H1 (cell line): ENCODE data around the gene ADGRV1. TPM values are rescaled to one million over a fixed set of nuclear protein-coding genes. Genes with fewer than 3 reads are reported as not detected.

Experiments used
- CTCF ChIA-PET: fragments of 300-600 bp; sonication (Branson Sonifier 250); formaldehyde crosslinking; loops from one replicate; lab custom pipeline; 2021; ENCODE audit not compliant: partially characterized antibody; lab: Charles Lee
- POLR2A ChIA-PET: fragments of 300-600 bp; sonication (Branson Sonifier 250); formaldehyde crosslinking; loops from one replicate; lab custom pipeline; 2021; ENCODE audit warnings: inconsistent platforms; ENCODE audit not compliant: partially characterized antibody; lab: Charles Lee
- DNase-seq, 2 experiments: peaks; one replicate each; pipeline versions ENCODE4 v3.0.0 to v3.0.0-alpha.2; 2010 to 2022; ENCODE audit warnings: low spot score in 2 of 2, low read depth in 1 of 2, mixed read lengths in 1 of 2
- FAIRE-seq: peaks from 2 replicates; lab custom pipeline; 2011; peaks lifted over from hg19 to GRCh38; lab: Jason Lieb, UNC
- H2AFZ ChIP-seq: 2 replicates; pipeline ENCODE4 v1.8.1; 2012; ENCODE audit warnings: low read length, inconsistent platforms
- H2AK5ac ChIP-seq: 2 replicates; pipeline ENCODE4 v1.6.1; 2013; ENCODE audit warnings: low read depth, low read length
- H2BK120ac ChIP-seq: replicated peaks from 2 replicates; pipeline ENCODE3; 2013; ENCODE audit warnings: low read depth, low read length, inconsistent platforms
- H2BK12ac ChIP-seq: 2 replicates; pipeline ENCODE4 v1.6.1; 2013; ENCODE audit warnings: low read depth, low read length
- H2BK15ac ChIP-seq: 2 replicates; pipeline ENCODE4 v1.6.1; 2013; ENCODE audit warnings: low read length
- H2BK20ac ChIP-seq: 2 replicates; pipeline ENCODE4 v1.6.1; 2013; ENCODE audit warnings: low read length
- H2BK5ac ChIP-seq: 2 replicates; pipeline ENCODE4 v1.6.1; 2013; ENCODE audit warnings: low read depth, low read length
- H3K14ac ChIP-seq: 2 replicates; pipeline ENCODE4 v1.6.1; 2013; ENCODE audit warnings: inconsistent platforms; ENCODE audit not compliant: insufficient read length
- H3K18ac ChIP-seq: 2 replicates; pipeline ENCODE4 v1.6.1; 2013; ENCODE audit warnings: low read length; ENCODE audit errors: extremely low read depth
- H3K23ac ChIP-seq: 2 replicates; pipeline ENCODE4 v1.6.1; 2013; ENCODE audit warnings: inconsistent platforms; ENCODE audit not compliant: insufficient read length
- H3K23me2 ChIP-seq: 2 replicates; pipeline ENCODE4 v1.6.1; 2013; ENCODE audit warnings: low read depth, low read length
- H3K27ac ChIP-seq: 2 replicates; pipeline ENCODE4 v1.6.1; 2011; ENCODE audit warnings: low read depth, low read length, inconsistent platforms
- H3K27me3 ChIP-seq, 4 experiments: replicated peaks in 1 of 4; 1 replicate in 1 of 4; 2 replicates in 3 of 4; pipeline versions ENCODE4 v1.6.1 to v1.8.1; 2011 to 2013; ENCODE audit warnings: low read length in 3 of 4, mild to moderate bottlenecking in 3 of 4, inconsistent platforms in 2 of 4, mixed read lengths in 2 of 4, moderate library complexity in 1 of 4; ENCODE audit not compliant: control insufficient read depth in 3 of 4, insufficient read depth in 3 of 4; ENCODE audit errors: extremely low read depth in 1 of 4
- H3K36me3 ChIP-seq, 4 experiments: 2 replicates each; pipeline versions ENCODE4 v1.6.1 to v1.8.1; 2011 to 2013; ENCODE audit warnings: mild to moderate bottlenecking in 4 of 4, low read length in 3 of 4, moderate library complexity in 2 of 4, control low read depth in 1 of 4, inconsistent platforms in 1 of 4; ENCODE audit not compliant: insufficient read depth in 4 of 4, control insufficient read depth in 2 of 4
- H3K4ac ChIP-seq: replicated peaks from 2 replicates; pipeline ENCODE3; 2013; ENCODE audit warnings: low read length, low read depth, mixed read lengths, inconsistent platforms; ENCODE audit not compliant: insufficient read length
- H3K4me1 ChIP-seq, 4 experiments: replicated peaks in 1 of 4; 1 replicate in 1 of 4; 2 replicates in 3 of 4; pipeline versions ENCODE4 v1.6.1 to v1.8.1; 2011 to 2013; ENCODE audit warnings: low read length in 3 of 4, inconsistent platforms in 2 of 4, mixed read lengths in 1 of 4; ENCODE audit not compliant: insufficient read depth in 4 of 4, control insufficient read depth in 3 of 4
- H3K4me2 ChIP-seq, 2 experiments: 2 replicates each; pipeline versions ENCODE4 v1.6.1 to v1.8.1; 2011 to 2013; ENCODE audit warnings: low read depth in 2 of 2, low read length in 2 of 2, control low read depth in 1 of 2, inconsistent platforms in 1 of 2, mild to moderate bottlenecking in 1 of 2; ENCODE audit not compliant: insufficient read depth in 1 of 2
- H3K4me3 ChIP-seq, 4 experiments: fragments of 200-600, 300-600 bp in 1 of 4; sonication (generic), shearing (Covaris generic), sonication (Bioruptor Twin) in 1 of 4; 2 replicates each; pipeline versions ENCODE4 v1.5.1 to v1.8.1; 2011 to 2016; ENCODE audit warnings: low read length in 4 of 4, low read depth in 3 of 4, control low read depth in 2 of 4, inconsistent platforms in 2 of 4, mild to moderate bottlenecking in 2 of 4, mixed read lengths in 1 of 4, moderate library complexity in 1 of 4; ENCODE audit not compliant: insufficient read depth in 2 of 4; ENCODE audit errors: extremely low read depth in 1 of 4
- H3K56ac ChIP-seq: replicated peaks from 2 replicates; pipeline ENCODE3; 2013; ENCODE audit warnings: low read depth, mild to moderate bottlenecking, mixed read lengths, low read length, inconsistent platforms; ENCODE audit not compliant: insufficient read length
- H3K79me1 ChIP-seq: 2 replicates; pipeline ENCODE4 v1.6.1; 2013; ENCODE audit warnings: low read depth, low read length, control low read depth
- H3K79me2 ChIP-seq, 2 experiments: 2 replicates each; pipeline versions ENCODE4 v1.6.1 to v1.8.1; 2012 to 2013; ENCODE audit warnings: low read length in 2 of 2, mild to moderate bottlenecking in 2 of 2, inconsistent platforms in 1 of 2; ENCODE audit not compliant: insufficient read depth in 2 of 2, control insufficient read depth in 1 of 2
- H3K9ac ChIP-seq, 4 experiments: replicated peaks in 1 of 4; 1 replicate in 1 of 4; 2 replicates in 3 of 4; pipeline versions ENCODE4 v1.6.1 to v1.8.1; 2011 to 2013; ENCODE audit warnings: low read depth in 3 of 4, low read length in 3 of 4, control low read depth in 2 of 4, mild to moderate bottlenecking in 2 of 4, moderate library complexity in 2 of 4, inconsistent platforms in 1 of 4; ENCODE audit errors: extremely low read depth in 1 of 4
- H3K9me3 ChIP-seq, 2 experiments: 2 replicates each; pipeline versions ENCODE4 v1.6.1 to v1.8.1; 2012 to 2013; ENCODE audit warnings: mild to moderate bottlenecking in 2 of 2, moderate library complexity in 2 of 2, control low read depth in 1 of 2, inconsistent platforms in 1 of 2, low read depth in 1 of 2, low read length in 1 of 2, mixed read lengths in 1 of 2; ENCODE audit not compliant: insufficient read depth in 2 of 2
- H4K20me1 ChIP-seq, 2 experiments: replicated peaks in 1 of 2; 2 replicates each; pipeline versions ENCODE3 to v1.8.1; 2011 to 2013; ENCODE audit warnings: inconsistent platforms in 2 of 2, low read length in 2 of 2, mild to moderate bottlenecking in 1 of 2; ENCODE audit not compliant: insufficient read depth in 2 of 2, control insufficient read depth in 1 of 2
- H4K5ac ChIP-seq: 2 replicates; pipeline ENCODE4 v1.6.1; 2013; ENCODE audit warnings: low read length, low read depth, mixed read lengths, inconsistent platforms; ENCODE audit not compliant: insufficient read length
- H4K8ac ChIP-seq: 2 replicates; pipeline ENCODE4 v1.8.0; 2013; ENCODE audit warnings: mild to moderate bottlenecking, moderate library complexity, low read length, inconsistent platforms; ENCODE audit not compliant: insufficient read depth; ENCODE audit errors: extremely low read depth
- H4K91ac ChIP-seq: replicated peaks from 2 replicates; pipeline ENCODE3; 2013; ENCODE audit warnings: low read length, mixed read lengths, inconsistent platforms; ENCODE audit not compliant: insufficient read length
- CTCF ChIP-seq, 3 experiments: IDR thresholded peaks; 1 replicate in 2 of 3; 2 replicates in 1 of 3; pipeline versions ENCODE4 v1.5.1 to v1.6.1; 2011; ENCODE audit warnings: low read length in 3 of 3, mild to moderate bottlenecking in 3 of 3, inconsistent platforms in 2 of 3, low read depth in 1 of 3, moderate library complexity in 1 of 3; ENCODE audit not compliant: insufficient read depth in 1 of 3; ENCODE audit errors: control extremely low read depth in 1 of 3
- RAD21 ChIP-seq, 2 experiments: IDR thresholded peaks in 1 of 2; conservative IDR thresholded peaks in 1 of 2; 2 replicates each; pipeline ENCODE4 v1.6.1; 2011; ENCODE audit warnings: low read depth in 2 of 2, low read length in 2 of 2, improper control_type of control experiment in 1 of 2, inconsistent platforms in 1 of 2, mild to moderate bottlenecking in 1 of 2, moderate library complexity in 1 of 2
- WGBS, 2 experiments: shearing (Covaris generic) in 1 of 2; methylation state at CpG; one replicate each; pipeline versions ENCODE4 v1.1.6 to v1.1.7; 2013 to 2015; ENCODE audit warnings: low lambda C conversion rate in 2 of 2, mixed read lengths in 2 of 2, inconsistent platforms in 1 of 2, low coverage in 1 of 2, missing lambda C conversion rate in 1 of 2; ENCODE audit not compliant: insufficient replicate concordance in 2 of 2, insufficient coverage in 1 of 2, insufficient read length in 1 of 2; ENCODE audit errors: extremely low coverage in 1 of 2, missing lambda C conversion rate in 1 of 2; 5-methylcytosine and 5-hydroxymethylcytosine counted together
- polyA plus RNA-seq, 7 experiments: library from polyadenylated mRNA; depleted of rRNA in 3 of 7; stranded (reverse) in 5 of 7; unstranded in 2 of 7; fragments of >200 nt in 5 of 7; fragments of 200-250 nt in 2 of 7; gene quantifications; 1 replicate in 5 of 7; 2 replicates in 1 of 7; 4 replicates in 1 of 7; pipeline versions ENCODE4 v1.2.1 to v1.2.3, GENCODE V29; 2011 to 2013; ENCODE audit warnings: missing spikeins in 2 of 7, mixed read lengths in 2 of 7
- total RNA-seq: library from RNA; stranded (reverse); fragmentation: NEBNext Ultra II Directional; extraction: Animal tissue kit (Norgen Biotek cat#: 25700); gene quantifications from 2 replicates; pipeline ENCODE4 v1.2.1, GENCODE V29; 2021
- TF ChIP-seq, protein P1 (sequence below): IDR thresholded peaks from 2 replicates; pipeline ENCODE4 v1.6.1; 2012; ENCODE audit warnings: inconsistent platforms

Gene ADGRV1
- total and polyA plus RNA-seq, 2 of the 8 experiments (the other 6 are each of a cell fraction or from before 2014, with no cell fraction given) = 53.1 to 62.2 TPM

GRCh38 chr5:90689064-90689463 lies 130.5 kb downstream of the ADGRV1 start:
- H3K4me1 ChIP-seq = no peaks in the 10 kb centered on the region
- no peak overlapping the region for H2BK120ac ChIP-seq
- TF ChIP-seq RAD21 (IDR thresholded peaks at IDR 0.05 in 1 of 2, conservative IDR thresholded peaks at IDR 0.05 in 1 of 2; ENCODE audit: low read depth in 2 of 2, low read length in 2 of 2) = peak; percentile 16 to 44; a peak in 2 of 4 replicates
- TF ChIP-seq, protein P1, sequence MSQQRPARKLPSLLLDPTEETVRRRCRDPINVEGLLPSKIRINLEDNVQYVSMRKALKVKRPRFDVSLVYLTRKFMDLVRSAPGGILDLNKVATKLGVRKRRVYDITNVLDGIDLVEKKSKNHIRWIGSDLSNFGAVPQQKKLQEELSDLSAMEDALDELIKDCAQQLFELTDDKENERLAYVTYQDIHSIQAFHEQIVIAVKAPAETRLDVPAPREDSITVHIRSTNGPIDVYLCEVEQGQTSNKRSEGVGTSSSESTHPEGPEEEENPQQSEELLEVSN = no peak
- peak; percentile 22 to 50 (median 26); a peak in 3 of 4 replicates for TF ChIP-seq CTCF (IDR thresholded peaks at IDR 0.05; ENCODE audit: control extremely low read depth in 1 of 3, insufficient read depth in 1 of 3, low read depth in 1 of 3, low read length in 3 of 3)
- no peak overlapping the region for H4K91ac ChIP-seq
- H2BK5ac ChIP-seq = no peak overlapping the region
- no peak overlapping the region for H2BK12ac ChIP-seq
- peak; percentile 88 for FAIRE-seq
- H3K4me2 ChIP-seq = no peak overlapping the region
- POLR2A ChIA-PET = no interaction called here
- H3K56ac ChIP-seq = no peak overlapping the region
- H3K9me3 ChIP-seq = peaks cover 0 to 3% of the 10 kb centered on the region in 2 experiments; a peak in 1 of 4 replicates
- no peaks in the 10 kb centered on the region for H3K23me2 ChIP-seq
- no peaks in the 10 kb centered on the region for H3K27me3 ChIP-seq
- H2BK20ac ChIP-seq = no peak overlapping the region
- WGBS, 2 experiments = 79% methylated on average over 2 of the region's 2 CpGs; no CpG with 5 or more reads in 1 of the 2 experiments
- H4K5ac ChIP-seq = no peak overlapping the region
- H3K79me1 ChIP-seq = no peaks in the 10 kb centered on the region
- no peak overlapping the region for H3K9ac ChIP-seq
- H2AFZ ChIP-seq = no peak overlapping the region
- no peak overlapping the region for H2AK5ac ChIP-seq
- H3K14ac ChIP-seq = no peak overlapping the region
- H3K36me3 ChIP-seq = peaks cover 6 to 49% (median 22%) of the 10 kb centered on the region in 4 experiments; a peak in 7 of 8 replicates
- CTCF ChIA-PET = interaction anchor here (0.5 to 1.6 kb wide), 9 partner anchors 8 to 1710 kb away, joined by 3 to 5 read pairs (median 4); no protein-coding TSS in a partner anchor
- no peak overlapping the region for H3K4me3 ChIP-seq
- no peak overlapping the region for H3K27ac ChIP-seq
- H4K8ac ChIP-seq = no peak overlapping the region
- no peak overlapping the region for H3K23ac ChIP-seq
- H3K18ac ChIP-seq = no peak overlapping the region
- peaks cover 0 to 1% of the 10 kb centered on the region in 2 experiments for H4K20me1 ChIP-seq
- DNase-seq = no peak
- H3K4ac ChIP-seq = no peak overlapping the region
- no peaks in the 10 kb centered on the region for H3K79me2 ChIP-seq
- H2BK15ac ChIP-seq = no peak overlapping the region
